HEK293 (cell line): Measurements from ENCODE around the gene MKX.

ENCODE experiments used
- GFI1B ChIP-seq: fragments of 450-650 bp; formaldehyde crosslinking; IDR thresholded peaks from 2 replicates; pipeline ENCODE4 v1.5.1; 2016; ENCODE audit warnings: missing biosample characterization, missing genetic modification characterization
- MEIS1 ChIP-seq: sonication (generic); formaldehyde crosslinking; IDR thresholded peaks from 2 replicates; pipeline ENCODE4 v1.8.1; 2022; ENCODE audit warnings: missing genetic modification reagents, mild to moderate bottlenecking, borderline replicate concordance
- ZNF155 ChIP-seq: fragments of 450-650 bp; formaldehyde crosslinking; IDR thresholded peaks from 2 replicates; pipeline ENCODE4 v1.5.1; 2016; ENCODE audit warnings: missing biosample characterization, missing genetic modification characterization
- ZNF510 ChIP-seq: fragments of 450-650 bp; formaldehyde crosslinking; IDR thresholded peaks from 2 replicates; pipeline ENCODE4 v1.5.1; 2018; ENCODE audit warnings: mild to moderate bottlenecking, missing genetic modification characterization, missing biosample characterization; ENCODE audit not compliant: insufficient replicate concordance
- ZNF558 ChIP-seq: fragments of 450-650 bp; formaldehyde crosslinking; IDR thresholded peaks from 2 replicates; pipeline ENCODE4 v1.5.1; 2016; ENCODE audit warnings: missing biosample characterization, missing genetic modification characterization

GRCh38 chr10:27717861-27718260 is 27.8 kb downstream of the MKX start:
- TF ChIP-seq MEIS1 (no peak), ZNF155 (tag by site-specific recombination) (no peak), ZNF558 (tag by site-specific recombination) (no peak), GFI1B (no peak), ZNF510 (tag by site-specific recombination) (no peak)
